Subcutaneous abdominal adipose tissue (tissue), 5 donors: ENCODE measurements around the gene SEMA3B.
"Not testable (repeated sequence)": the region's sequence is repeated elsewhere in the genome, so short reads cannot be mapped to it uniquely, and the experiment has no call there.

Experiments
- H3K27ac ChIP-seq: one replicate; pipeline ENCODE4 v1.7.0; 2013; ENCODE audit warnings: low read depth, mild to moderate bottlenecking, inconsistent platforms, low read length, moderate library complexity
- H3K27me3 ChIP-seq, 5 donors: one replicate each; pipeline ENCODE4 v1.7.0; 2013; ENCODE audit warnings: low read length in 5 of 5, inconsistent platforms in 1 of 5; ENCODE audit not compliant: control insufficient read depth in 5 of 5, insufficient read depth in 4 of 5
- H3K36me3 ChIP-seq, 5 donors: one replicate each; pipeline ENCODE4 v1.7.0; 2013; ENCODE audit warnings: low read length in 5 of 5; ENCODE audit not compliant: control insufficient read depth in 5 of 5, insufficient read depth in 5 of 5
- H3K4me1 ChIP-seq, 5 donors: one replicate each; pipeline ENCODE4 v1.7.0; 2013; ENCODE audit warnings: low read length in 5 of 5, mild to moderate bottlenecking in 3 of 5, moderate library complexity in 1 of 5; ENCODE audit not compliant: control insufficient read depth in 5 of 5, insufficient read depth in 5 of 5
- H3K4me3 ChIP-seq, 5 donors: one replicate each; pipeline ENCODE4 v1.7.0; 2013; ENCODE audit warnings: low read length in 5 of 5, low read depth in 1 of 5
- H3K9ac ChIP-seq, 5 donors: one replicate each; pipeline ENCODE4 v1.7.0; 2013; ENCODE audit warnings: low read length in 5 of 5, mild to moderate bottlenecking in 4 of 5, moderate library complexity in 3 of 5
- H3K9me3 ChIP-seq, 5 donors: one replicate each; pipeline ENCODE4 v1.7.0; 2013; ENCODE audit warnings: low read length in 5 of 5; ENCODE audit not compliant: control insufficient read depth in 5 of 5
- donor health status: healthy.
- donor health status: healthy.
- donor health status: healthy.
- donor health status: healthy.
- donor health status: healthy.

The SEMA3B gene

GRCh38 chr3:50275141-50275995 is 6.4 kb downstream of the SEMA3B start:
- Histone ChIP-seq H3K27ac (no peak overlapping the region), H3K27me3 (peaks cover 0 to 9% (median 3%) of the 10 kb centered on the region in 5 donors), H3K4me1 (peaks cover 5 to 42% (median 37%) of the 10 kb centered on the region in 5 donors), H3K4me3 (peak overlapping the region in 1 of 5 donors; percentile 32), H3K9me3 (no peaks in the 10 kb centered on the region), H3K9ac (no peak overlapping the region), H3K36me3 (peaks cover 0 to 5% (median 0%) of the 10 kb centered on the region in 5 donors)

- Histone ChIP-seq H3K27ac (no peak overlapping the region), H3K27me3 (peaks cover 0 to 9% (median 3%) of the 10 kb centered on the region in 5 donors), H3K9ac (no peak overlapping the region), H3K36me3 (peaks cover 0 to 5% (median 0%) of the 10 kb centered on the region in 5 donors), H3K4me1 (peaks cover 5 to 37% (median 29%) of the 10 kb centered on the region in 5 donors), H3K9me3 (no peaks in the 10 kb centered on the region), H3K4me3 (no peak overlapping the region)
Measured at GRCh38 chr3:50275996-50276761, 7.2 kb downstream of the SEMA3B start.

- H3K36me3 ChIP-seq, result peaks cover 0 to 5% (median 0%) of the 10 kb centered on the region in 5 donors
- H3K27ac ChIP-seq, result no peak overlapping the region
- no peak overlapping the region for H3K9ac ChIP-seq
- H3K27me3 ChIP-seq, result peaks cover 0 to 9% (median 3%) of the 10 kb centered on the region in 5 donors
- no peak overlapping the region for H3K4me3 ChIP-seq
- H3K4me1 ChIP-seq, result peaks cover under 1 to 31% (median 24%) of the 10 kb centered on the region in 5 donors
- no peaks in the 10 kb centered on the region for H3K9me3 ChIP-seq
Measured at GRCh38 chr3:50276762-50277101, 7.8 kb downstream of the SEMA3B start.

- Histone ChIP-seq H3K4me1 (peaks cover 0 to 26% (median 14%) of the 10 kb centered on the region in 5 donors), H3K4me3 (no peak overlapping the region), H3K27ac (no peak overlapping the region), H3K9me3 (no peaks in the 10 kb centered on the region), H3K27me3 (peaks cover 0 to 9% (median 3%) of the 10 kb centered on the region in 5 donors), H3K9ac (peak overlapping the region in 1 of 5 donors; percentile 10), H3K36me3 (peaks cover 0 to 5% (median 0%) of the 10 kb centered on the region in 5 donors)
Measured at GRCh38 chr3:50278123-50278879, 9.4 kb downstream of the SEMA3B start.

- Histone ChIP-seq H3K9me3 (no peaks in the 10 kb centered on the region), H3K4me3 (no peak within 1 kb of the TSS), H3K27me3 (peaks cover 0 to 9% (median 3%) of the 10 kb centered on the region in 5 donors), H3K27ac (no peak within 1 kb of the TSS), H3K4me1 (peaks cover 0 to 22% (median 8%) of the 10 kb centered on the region in 5 donors), H3K36me3 (peaks cover 0 to 5% (median 0%) of the 10 kb centered on the region in 5 donors), H3K9ac (peak within 1 kb of the TSS in 1 of 5 donors; percentile 27)
Measured at GRCh38 chr3:50278880-50279224, 9.9 kb downstream of the SEMA3B start, which contains the start of gene LSMEM2. Gene LSMEM2, plus strand, starts transcription at chr3:50279087. Its CDS starts 27 bp downstream, at chr3:50279114.

- H3K9ac ChIP-seq, result peak overlapping the region in 1 of 5 donors; percentile 27
- H3K4me3 ChIP-seq, result no peak overlapping the region
- H3K4me1 ChIP-seq, result peaks cover 0 to 16% (median 4%) of the 10 kb centered on the region in 5 donors
- H3K36me3 ChIP-seq, result peaks cover 0 to 5% (median 0%) of the 10 kb centered on the region in 5 donors
- no peaks in the 10 kb centered on the region for H3K9me3 ChIP-seq
- H3K27me3 ChIP-seq, result peaks cover 0 to 9% (median 3%) of the 10 kb centered on the region in 5 donors
- no peak overlapping the region for H3K27ac ChIP-seq
Measured at GRCh38 chr3:50279255-50280016, 10.5 kb downstream of the SEMA3B start.

- not testable (repeated sequence) for H3K9ac ChIP-seq, H3K27ac ChIP-seq, H3K4me1 ChIP-seq, H3K27me3 ChIP-seq, H3K9me3 ChIP-seq, H3K4me3 ChIP-seq
- H3K36me3 ChIP-seq, result peaks cover 0 to 28% (median 27%) of the 10 kb centered on the region in 5 donors
Measured at GRCh38 chr3:50284121-50284520, 15.2 kb downstream of the SEMA3B start.

- no peak overlapping the region for H3K4me3 ChIP-seq
- no peaks in the 10 kb centered on the region for H3K27me3 ChIP-seq
- H3K9ac ChIP-seq, result no peak overlapping the region
- no peaks in the 10 kb centered on the region for H3K9me3 ChIP-seq
- H3K4me1 ChIP-seq, result peaks cover 2 to 13% (median 11%) of the 10 kb centered on the region in 5 donors
- peaks cover 0 to 42% (median 41%) of the 10 kb centered on the region in 5 donors for H3K36me3 ChIP-seq
- no peak overlapping the region for H3K27ac ChIP-seq
Measured at GRCh38 chr3:50286322-50287227, 17.6 kb downstream of the SEMA3B start.
